Type B pancreatic cell (in vitro differentiated cells): ENCODE results near the gene TMEM266. TPM values are rescaled to one million over a fixed set of nuclear protein-coding genes. Genes with fewer than 3 reads are reported as not detected.

Experiments
- DNase-seq: peaks from one replicate; pipeline ENCODE4 v3.0.0; 2021; ENCODE audit warnings: mixed read lengths; ENCODE audit not compliant: unreplicated experiment; ENCODE audit errors: extremely low spot score
- H3K27ac Mint-ChIP-seq: 2 replicates; pipeline ENCODE4 v1.8.0; 2021; ENCODE audit warnings: mild to moderate bottlenecking, mixed read lengths
- H3K27me3 Mint-ChIP-seq: 2 replicates; pipeline ENCODE4 v1.8.0; 2021; ENCODE audit warnings: mixed read lengths
- H3K36me3 Mint-ChIP-seq: 2 replicates; pipeline ENCODE4 v1.8.0; 2021; ENCODE audit warnings: mixed read lengths
- H3K4me1 Mint-ChIP-seq: one replicate; pipeline ENCODE4 v1.8.0; 2021; ENCODE audit warnings: mixed read lengths; ENCODE audit not compliant: unreplicated experiment
- H3K4me3 Mint-ChIP-seq: 2 replicates; pipeline ENCODE4 v1.8.0; 2021; ENCODE audit warnings: mild to moderate bottlenecking, mixed read lengths
- H3K9me3 Mint-ChIP-seq: 2 replicates; pipeline ENCODE4 v1.8.0; 2021; ENCODE audit warnings: mixed read lengths
- total RNA-seq: library from RNA; stranded (reverse); gene quantifications from 2 replicates; pipeline ENCODE4 v1.2.1, GENCODE V29; 2021; ENCODE audit warnings: low replicate concordance
- TF ChIP-seq, protein P1 (sequence below): fragments of 200-600 bp; sonication (generic); conservative IDR thresholded peaks from 2 replicates; pipeline ENCODE4 v1.5.0; 2021; ENCODE audit warnings: antibody characterized with exemption, mild to moderate bottlenecking

Gene TMEM266
- total RNA-seq, 1 donor from 2014 or later, result 2.3 TPM

- no peak for DNase-seq
- Mint-ChIP-seq H3K9me3 (no peaks in the 10 kb centered on the region), H3K4me3 (peak overlapping the region; percentile 67), H3K36me3 (no peaks in the 10 kb centered on the region), H3K27ac (peak overlapping the region; percentile 77), H3K4me1 (peaks cover 5% of the 10 kb centered on the region), H3K27me3 (peaks cover 2% of the 10 kb centered on the region)
- TF ChIP-seq, protein P1, sequence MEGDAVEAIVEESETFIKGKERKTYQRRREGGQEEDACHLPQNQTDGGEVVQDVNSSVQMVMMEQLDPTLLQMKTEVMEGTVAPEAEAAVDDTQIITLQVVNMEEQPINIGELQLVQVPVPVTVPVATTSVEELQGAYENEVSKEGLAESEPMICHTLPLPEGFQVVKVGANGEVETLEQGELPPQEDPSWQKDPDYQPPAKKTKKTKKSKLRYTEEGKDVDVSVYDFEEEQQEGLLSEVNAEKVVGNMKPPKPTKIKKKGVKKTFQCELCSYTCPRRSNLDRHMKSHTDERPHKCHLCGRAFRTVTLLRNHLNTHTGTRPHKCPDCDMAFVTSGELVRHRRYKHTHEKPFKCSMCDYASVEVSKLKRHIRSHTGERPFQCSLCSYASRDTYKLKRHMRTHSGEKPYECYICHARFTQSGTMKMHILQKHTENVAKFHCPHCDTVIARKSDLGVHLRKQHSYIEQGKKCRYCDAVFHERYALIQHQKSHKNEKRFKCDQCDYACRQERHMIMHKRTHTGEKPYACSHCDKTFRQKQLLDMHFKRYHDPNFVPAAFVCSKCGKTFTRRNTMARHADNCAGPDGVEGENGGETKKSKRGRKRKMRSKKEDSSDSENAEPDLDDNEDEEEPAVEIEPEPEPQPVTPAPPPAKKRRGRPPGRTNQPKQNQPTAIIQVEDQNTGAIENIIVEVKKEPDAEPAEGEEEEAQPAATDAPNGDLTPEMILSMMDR, result no peak
These were observed 56.5 kb downstream of the TMEM266 start for GRCh38 chr15:76116138-76116885.

DNA sequence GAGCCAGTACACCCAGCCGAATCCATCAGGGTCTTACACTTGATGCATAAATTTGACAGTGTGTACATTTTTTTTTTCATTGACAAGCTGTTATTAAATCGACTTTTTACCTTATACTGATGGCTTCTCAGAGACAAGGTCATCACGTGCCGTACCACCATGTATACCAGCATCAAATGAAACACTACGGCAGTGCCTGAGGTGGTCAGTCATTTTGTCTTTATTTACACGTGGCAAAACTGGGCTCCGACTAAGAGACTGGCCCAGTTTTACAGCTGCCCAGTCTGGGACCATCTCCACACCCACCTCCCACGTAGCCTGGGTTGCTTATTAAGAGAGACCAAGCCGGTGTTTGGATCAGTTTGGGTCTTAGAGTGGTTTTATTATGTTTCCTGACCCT, 57.4 kb downstream of the TMEM266 start:
- peaks cover 5% of the 10 kb centered on the region for H3K4me1 Mint-ChIP-seq
- no peaks in the 10 kb centered on the region for H3K9me3 Mint-ChIP-seq
- peaks cover 2% of the 10 kb centered on the region for H3K27me3 Mint-ChIP-seq
- no peak for DNase-seq
- H3K27ac Mint-ChIP-seq, result no peak overlapping the region
- no peaks in the 10 kb centered on the region for H3K36me3 Mint-ChIP-seq
- TF ChIP-seq, protein P1, result no peak
- H3K4me3 Mint-ChIP-seq, result no peak overlapping the region

DNA sequence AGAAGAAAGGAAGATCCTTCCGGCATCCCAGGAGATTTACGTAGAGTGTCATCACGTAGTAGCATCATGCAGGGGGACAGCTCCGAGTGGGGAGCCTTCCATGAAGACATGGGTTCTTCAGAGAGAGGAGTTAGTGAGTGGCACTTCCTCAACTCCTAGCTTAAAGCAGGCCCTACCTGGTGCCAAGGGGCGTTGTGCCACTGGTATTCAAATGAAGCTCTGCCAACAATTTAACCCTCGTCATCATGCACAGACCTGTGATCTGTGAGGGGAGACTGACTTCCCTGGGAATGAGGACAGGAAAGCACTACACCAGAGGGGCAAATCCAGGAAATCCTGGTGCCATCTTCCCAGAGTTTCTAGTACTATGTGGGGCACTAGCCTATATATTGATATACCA, 59.0 kb downstream of the TMEM266 start:
- no peak overlapping the region for H3K4me3 Mint-ChIP-seq
- peaks cover 2% of the 10 kb centered on the region for H3K27me3 Mint-ChIP-seq
- H3K9me3 Mint-ChIP-seq, result no peaks in the 10 kb centered on the region
- TF ChIP-seq, protein P1, result no peak
- DNase-seq, result no peak
- H3K27ac Mint-ChIP-seq, result no peak overlapping the region
- no peaks in the 10 kb centered on the region for H3K36me3 Mint-ChIP-seq
- peaks cover 5% of the 10 kb centered on the region for H3K4me1 Mint-ChIP-seq

DNA sequence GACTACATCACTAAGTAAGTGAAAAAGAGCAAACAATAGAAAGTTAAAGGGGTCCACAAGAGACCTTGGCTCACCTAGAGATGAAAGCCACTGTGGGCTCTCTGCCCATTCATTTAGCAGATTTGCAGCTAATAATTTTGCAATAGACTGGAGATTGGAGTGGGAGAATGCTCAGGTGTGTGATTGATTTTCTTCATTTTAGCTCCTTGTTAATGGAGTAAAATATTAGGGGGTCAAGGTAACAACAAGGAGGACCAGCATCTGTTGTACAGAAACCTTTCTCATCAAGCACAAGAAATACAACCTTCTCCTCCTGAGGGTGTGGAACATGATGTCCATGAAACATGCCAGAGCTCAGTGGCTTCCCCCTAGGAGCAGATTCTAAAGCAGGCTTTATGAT, 63.2 kb downstream of the TMEM266 start:
- H3K27me3 Mint-ChIP-seq, result no peaks in the 10 kb centered on the region
- no peaks in the 10 kb centered on the region for H3K36me3 Mint-ChIP-seq
- no peak overlapping the region for H3K4me3 Mint-ChIP-seq
- no peaks in the 10 kb centered on the region for H3K9me3 Mint-ChIP-seq
- TF ChIP-seq, protein P1, result no peak
- no peak overlapping the region for H3K27ac Mint-ChIP-seq
- DNase-seq, result no peak
- H3K4me1 Mint-ChIP-seq, result no peaks in the 10 kb centered on the region

- Mint-ChIP-seq H3K27ac (no peak overlapping the region), H3K9me3 (no peaks in the 10 kb centered on the region), H3K27me3 (peaks cover 4% of the 10 kb centered on the region), H3K36me3 (no peaks in the 10 kb centered on the region), H3K4me1 (no peaks in the 10 kb centered on the region), H3K4me3 (no peak overlapping the region)
- TF ChIP-seq, protein P1, result no peak
- no peak for DNase-seq
These were observed 67.4 kb downstream of the TMEM266 start for GRCh38 chr15:76127169-76127568.
